ENCODE results near the gene CCDC187. TPM values are rescaled to one million over a fixed set of nuclear protein-coding genes. Genes with fewer than 3 reads are reported as not detected.

Gene CCDC187
- total RNA-seq, 1 experiment from 2014 or later = 0.04 TPM

DNA sequence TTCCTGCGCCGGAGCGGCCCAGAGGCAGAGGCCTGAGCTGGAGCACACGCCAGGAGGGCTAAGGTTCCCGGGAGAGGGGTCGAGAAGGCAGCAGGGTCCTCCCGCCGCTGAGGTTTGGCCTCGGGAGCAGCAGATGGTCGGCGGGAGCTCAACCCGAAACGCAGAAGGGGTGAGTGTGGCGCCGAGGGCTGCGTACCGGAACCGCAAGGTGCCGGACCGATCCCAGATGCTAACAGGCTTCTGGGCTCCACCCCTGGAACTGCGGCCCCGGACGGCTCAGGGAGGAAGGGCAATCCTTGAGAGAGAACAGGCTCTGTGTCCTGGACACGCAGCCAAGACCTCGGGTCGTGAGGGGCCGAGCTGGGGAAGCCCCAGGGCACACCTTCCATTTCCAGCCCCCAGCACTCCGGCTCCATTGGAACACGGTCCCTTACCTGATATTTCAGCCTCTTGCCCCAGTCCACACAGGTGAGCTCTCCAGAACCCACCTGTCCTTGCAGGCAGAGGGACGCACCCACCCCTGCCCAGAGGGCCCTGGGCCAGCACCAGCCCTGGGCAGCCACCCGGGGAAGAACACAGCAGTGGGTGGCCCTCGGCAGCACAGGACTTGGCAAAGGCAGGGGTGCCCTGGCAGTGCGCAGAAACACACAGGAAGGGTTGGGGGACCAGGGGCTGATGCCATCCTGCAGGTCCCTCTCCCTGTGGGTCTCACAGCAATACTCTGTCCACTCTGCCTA, 100.3 kb downstream of the CCDC187 start:
- no peak overlapping the region for H3K27ac Mint-ChIP-seq
- CTCF ChIA-PET = interaction anchor here (1.3 to 4.4 kb wide), 5 partner anchors 11 to 70 kb away, joined by 3 to 24 read pairs (median 6); no protein-coding TSS in a partner anchor
- peak overlapping the region; percentile 34 for H3K4me3 Mint-ChIP-seq
- POLR2A ChIA-PET = interaction anchor here (1.0 to 1.5 kb wide), 2 partner anchors 64 to 281 kb away, joined by 5 to 6 read pairs; no protein-coding TSS in a partner anchor
- peaks cover 3% of the 10 kb centered on the region; the same call in 1 of the 2 replicates for H3K36me3 Mint-ChIP-seq
- no peak for ATAC-seq
- H3K27me3 Mint-ChIP-seq (ENCODE audit: low read depth) = peaks cover 75% of the 10 kb centered on the region
- no peaks in the 10 kb centered on the region for H3K9me3 Mint-ChIP-seq
- DNase-seq (ENCODE audit: low spot score) = no peak
- TF ChIP-seq IRF1 (CRISPR knock-in tag; IDR thresholded peaks at IDR 0.05) (no peak), MXD4 (CRISPR knock-in tag; IDR thresholded peaks at IDR 0.05; ENCODE audit: borderline replicate concordance) (no peak)
- TF ChIP-seq, protein P1, sequence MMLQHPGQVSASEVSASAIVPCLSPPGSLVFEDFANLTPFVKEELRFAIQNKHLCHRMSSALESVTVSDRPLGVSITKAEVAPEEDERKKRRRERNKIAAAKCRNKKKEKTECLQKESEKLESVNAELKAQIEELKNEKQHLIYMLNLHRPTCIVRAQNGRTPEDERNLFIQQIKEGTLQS (CRISPR knock-in tag; conservative IDR thresholded peaks at IDR 0.05) = no peak
- H3K4me1 Mint-ChIP-seq = no peaks in the 10 kb centered on the region

DNA sequence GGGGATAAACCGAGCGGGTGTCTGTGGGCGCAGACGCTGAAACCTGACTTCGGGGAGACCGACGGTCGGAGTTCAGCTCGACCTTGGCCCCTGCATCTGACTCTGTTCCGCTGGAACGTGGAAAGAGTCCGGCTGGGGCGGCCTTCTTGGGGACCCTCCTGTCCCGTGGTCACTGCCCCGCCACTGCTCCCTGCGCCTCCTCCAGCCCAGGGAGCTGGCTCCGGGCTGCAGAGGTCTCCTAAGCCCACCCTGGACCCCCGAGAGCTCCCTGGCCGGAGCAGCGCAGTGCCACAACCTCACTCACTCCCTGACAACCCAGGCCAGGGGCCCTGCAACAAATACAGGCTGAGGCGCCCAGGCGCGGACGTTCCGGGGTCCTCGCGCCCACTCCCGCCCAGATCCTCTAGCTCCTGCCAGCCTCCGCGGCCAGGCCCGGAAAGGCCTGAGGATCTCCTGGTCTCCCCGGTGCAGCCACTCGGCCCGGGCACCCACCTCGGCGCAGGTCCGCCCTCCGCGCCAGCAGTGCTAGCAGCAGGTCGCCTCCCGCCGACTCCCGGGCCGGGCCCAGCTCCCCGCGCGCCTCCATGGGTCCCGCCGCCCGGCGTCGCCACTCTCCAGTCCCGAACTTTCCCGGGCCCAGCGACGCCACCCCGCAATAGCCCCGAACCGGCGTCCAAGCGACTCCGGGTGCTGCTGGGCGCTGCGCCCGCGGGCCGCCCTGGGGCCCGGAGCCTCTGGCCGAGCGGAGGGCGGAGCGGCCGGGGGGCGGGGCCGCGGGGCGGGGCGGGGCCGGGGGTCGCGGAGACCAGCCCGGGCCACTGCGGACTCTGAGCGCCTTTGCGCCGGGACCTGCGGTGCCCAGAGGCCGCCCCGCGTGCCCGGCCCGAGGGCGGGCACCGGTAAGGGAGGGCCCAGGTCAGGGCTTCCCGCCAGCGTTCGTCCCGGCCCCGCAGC, 101.2 kb downstream of the CCDC187 start:
- 0 out of 2 replicates have a peak, but pooled peaks cover 6% of the 10 kb centered on the region for H3K4me1 Mint-ChIP-seq
- no peaks in the 10 kb centered on the region for H3K36me3 Mint-ChIP-seq
- H3K27me3 Mint-ChIP-seq (ENCODE audit: low read depth) = peaks cover 83% of the 10 kb centered on the region
- CTCF ChIA-PET = interaction anchor here (0.5 to 4.4 kb wide), 9 partner anchors 10 to 357 kb away, joined by 3 to 24 read pairs (median 4); no protein-coding TSS in a partner anchor
- peak; percentile 19 for ATAC-seq
- TF ChIP-seq TP53 (CRISPR knock-in tag; IDR thresholded peaks at IDR 0.05) (0 out of 2 replicates have a peak, but pooled peaks have one; percentile 8), SP1 (CRISPR knock-in tag; conservative IDR thresholded peaks at IDR 0.05) (no peak), GRHL2 (CRISPR knock-in tag; IDR thresholded peaks at IDR 0.05; ENCODE audit: insufficient replicate concordance, severe bottlenecking) (no peak), HMGA2 (CRISPR knock-in tag; IDR thresholded peaks at IDR 0.05) (no peak), ZNF416 (CRISPR knock-in tag; IDR thresholded peaks at IDR 0.05) (no peak), NR3C1 (CRISPR knock-in tag; conservative IDR thresholded peaks at IDR 0.05; ENCODE audit: low read depth) (no peak), RELA (CRISPR knock-in tag; IDR thresholded peaks at IDR 0.05; ENCODE audit: borderline replicate concordance) (no peak), TEAD1 (CRISPR knock-in tag; IDR thresholded peaks at IDR 0.05) (no peak), CREM (CRISPR knock-in tag; IDR thresholded peaks at IDR 0.05) (no peak)
- TF ChIP-seq, protein P2, sequence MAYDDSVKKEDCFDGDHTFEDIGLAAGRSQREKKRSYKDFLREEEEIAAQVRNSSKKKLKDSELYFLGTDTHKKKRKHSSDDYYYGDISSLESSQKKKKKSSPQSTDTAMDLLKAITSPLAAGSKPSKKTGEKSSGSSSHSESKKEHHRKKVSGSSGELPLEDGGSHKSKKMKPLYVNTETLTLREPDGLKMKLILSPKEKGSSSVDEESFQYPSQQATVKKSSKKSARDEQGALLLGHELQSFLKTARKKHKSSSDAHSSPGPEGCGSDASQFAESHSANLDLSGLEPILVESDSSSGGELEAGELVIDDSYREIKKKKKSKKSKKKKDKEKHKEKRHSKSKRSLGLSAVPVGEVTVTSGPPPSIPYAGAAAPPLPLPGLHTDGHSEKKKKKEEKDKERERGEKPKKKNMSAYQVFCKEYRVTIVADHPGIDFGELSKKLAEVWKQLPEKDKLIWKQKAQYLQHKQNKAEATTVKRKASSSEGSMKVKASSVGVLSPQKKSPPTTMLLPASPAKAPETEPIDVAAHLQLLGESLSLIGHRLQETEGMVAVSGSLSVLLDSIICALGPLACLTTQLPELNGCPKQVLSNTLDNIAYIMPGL (CRISPR knock-in tag; IDR thresholded peaks at IDR 0.05) = 0 out of 2 replicates have a peak, but pooled peaks have one; percentile 29
- TF ChIP-seq, protein P3, sequence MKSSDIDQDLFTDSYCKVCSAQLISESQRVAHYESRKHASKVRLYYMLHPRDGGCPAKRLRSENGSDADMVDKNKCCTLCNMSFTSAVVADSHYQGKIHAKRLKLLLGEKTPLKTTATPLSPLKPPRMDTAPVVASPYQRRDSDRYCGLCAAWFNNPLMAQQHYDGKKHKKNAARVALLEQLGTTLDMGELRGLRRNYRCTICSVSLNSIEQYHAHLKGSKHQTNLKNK (CRISPR knock-in tag; IDR thresholded peaks at IDR 0.05) = no peak
- POLR2A ChIA-PET = interaction anchor here (1.0 to 1.5 kb wide), 3 partner anchors 56 to 280 kb away, joined by 4 to 6 read pairs (median 5); no protein-coding TSS in a partner anchor
- no peaks in the 10 kb centered on the region for H3K9me3 Mint-ChIP-seq
- DNase-seq (ENCODE audit: low spot score) = no peak
- no peak overlapping the region for H3K27ac Mint-ChIP-seq
- peak overlapping the region; percentile 34 for H3K4me3 Mint-ChIP-seq
